ENCODE results near the gene CMKLR1.

DNA sequence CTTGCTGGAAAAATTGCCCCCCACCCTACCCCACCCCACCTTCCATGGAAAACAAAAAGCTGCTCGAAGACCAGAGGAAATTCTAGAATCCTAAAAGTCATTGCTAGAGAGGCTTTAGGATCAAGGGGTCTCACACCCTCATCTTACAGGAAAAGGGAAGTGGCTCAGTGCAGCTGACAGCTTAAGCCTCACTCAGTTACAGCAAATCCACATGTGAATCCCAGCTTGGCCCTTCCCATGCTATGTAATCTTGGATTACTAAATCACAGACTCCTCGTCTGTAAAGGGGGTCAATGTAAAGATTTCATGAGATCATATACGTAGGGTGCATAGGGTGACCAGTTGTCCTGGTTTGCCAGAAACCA, 25.9 kb downstream of the CMKLR1 start:
- TF ChIP-seq, protein P1, sequence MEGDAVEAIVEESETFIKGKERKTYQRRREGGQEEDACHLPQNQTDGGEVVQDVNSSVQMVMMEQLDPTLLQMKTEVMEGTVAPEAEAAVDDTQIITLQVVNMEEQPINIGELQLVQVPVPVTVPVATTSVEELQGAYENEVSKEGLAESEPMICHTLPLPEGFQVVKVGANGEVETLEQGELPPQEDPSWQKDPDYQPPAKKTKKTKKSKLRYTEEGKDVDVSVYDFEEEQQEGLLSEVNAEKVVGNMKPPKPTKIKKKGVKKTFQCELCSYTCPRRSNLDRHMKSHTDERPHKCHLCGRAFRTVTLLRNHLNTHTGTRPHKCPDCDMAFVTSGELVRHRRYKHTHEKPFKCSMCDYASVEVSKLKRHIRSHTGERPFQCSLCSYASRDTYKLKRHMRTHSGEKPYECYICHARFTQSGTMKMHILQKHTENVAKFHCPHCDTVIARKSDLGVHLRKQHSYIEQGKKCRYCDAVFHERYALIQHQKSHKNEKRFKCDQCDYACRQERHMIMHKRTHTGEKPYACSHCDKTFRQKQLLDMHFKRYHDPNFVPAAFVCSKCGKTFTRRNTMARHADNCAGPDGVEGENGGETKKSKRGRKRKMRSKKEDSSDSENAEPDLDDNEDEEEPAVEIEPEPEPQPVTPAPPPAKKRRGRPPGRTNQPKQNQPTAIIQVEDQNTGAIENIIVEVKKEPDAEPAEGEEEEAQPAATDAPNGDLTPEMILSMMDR (IDR thresholded peaks at IDR 0.05), result no peak
- TF ChIP-seq POLR2A (IDR thresholded peaks at IDR 0.05) (no peak), POLR2AphosphoS5 (IDR thresholded peaks at IDR 0.05; ENCODE audit: insufficient read depth in 1 of 2, low read depth in 1 of 2) (no peak)
